ENCODE results near the gene TMEM167B. TPM values are rescaled to one million over a fixed set of nuclear protein-coding genes. Genes with fewer than 3 reads are reported as not detected.
A peak's percentile ranks its signal among the peaks of the same experiment; 100 is the strongest.

TMEM167B gene
- total and polyA plus RNA-seq, 2 donors (not counting 1 experiment from before 2014, with no cell fraction given), result 12.0 to 40.9 TPM

DNA sequence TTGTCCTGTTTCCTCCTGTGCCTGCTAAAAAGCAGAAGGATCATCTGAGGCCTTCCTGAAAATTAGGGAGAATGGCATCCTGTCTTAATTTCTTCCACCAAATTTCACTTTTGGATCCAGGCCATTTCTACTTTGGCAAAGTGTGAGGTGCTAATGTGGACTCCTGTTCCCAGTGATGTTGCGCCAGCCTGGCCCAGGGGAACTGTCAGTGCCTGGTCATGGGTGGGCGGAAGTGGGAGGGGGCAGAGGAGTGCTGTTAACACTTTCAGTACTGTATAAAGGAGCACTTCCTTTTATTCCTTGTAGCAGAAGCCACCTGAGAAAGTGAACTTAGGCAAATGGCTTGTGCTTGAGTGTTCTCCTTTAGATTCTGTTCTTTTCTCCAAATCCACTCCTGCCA is 43.3 kb downstream of the TMEM167B start:
- Histone ChIP-seq H3K9ac (ENCODE audit: low read length) (no peak overlapping the region), H3K4me1 (ENCODE audit: control insufficient read depth in 2 of 2, insufficient read depth in 2 of 2, low read length in 2 of 2) (peaks cover 12% of the 10 kb centered on the region in 2 donors), H3K9me3 (ENCODE audit: control extremely low read depth in 1 of 3, control insufficient read depth in 2 of 3, insufficient read depth in 1 of 3, low read length in 2 of 3) (no peaks in the 10 kb centered on the region), H3K79me2 (ENCODE audit: control insufficient read depth, insufficient read depth, low read length) (no peaks in the 10 kb centered on the region), H3K36me3 (replicated peaks in 1 of 2; ENCODE audit: control extremely low read depth in 1 of 2, control insufficient read depth in 1 of 2, extremely low read depth in 1 of 2, insufficient read depth in 2 of 2, low read length in 1 of 2) (no peaks in the 10 kb centered on the region), H3K27ac (ENCODE audit: low read length in 2 of 2) (no peak overlapping the region), H3K27me3 (replicated peaks in 1 of 4; ENCODE audit: control extremely low read depth in 1 of 4, control insufficient read depth in 3 of 4, insufficient read depth in 4 of 4, low read length in 3 of 4) (no peaks in the 10 kb centered on the region), H3K4me3 (ENCODE audit: control extremely low read depth in 1 of 5, extremely low read depth in 1 of 5, insufficient read depth in 1 of 5, low read depth in 2 of 5, low read length in 4 of 5) (no peak overlapping the region), H4K20me1 (ENCODE audit: control insufficient read depth, insufficient read depth, low read length, poor library complexity, severe bottlenecking) (no peaks in the 10 kb centered on the region), H2AFZ (ENCODE audit: insufficient read depth, low read depth, low read length, poor library complexity, severe bottlenecking) (peak overlapping the region; percentile 72), H3K4me2 (replicated peaks; ENCODE audit: low read depth, low read length, poor library complexity, severe bottlenecking) (peak overlapping the region; percentile 38)
- no peak for TF ChIP-seq EZH2 (IDR thresholded peaks at IDR 0.05; ENCODE audit: borderline replicate concordance, insufficient read depth, low read depth, low read length, poor library complexity, severe bottlenecking)
- TF ChIP-seq, protein P1, sequence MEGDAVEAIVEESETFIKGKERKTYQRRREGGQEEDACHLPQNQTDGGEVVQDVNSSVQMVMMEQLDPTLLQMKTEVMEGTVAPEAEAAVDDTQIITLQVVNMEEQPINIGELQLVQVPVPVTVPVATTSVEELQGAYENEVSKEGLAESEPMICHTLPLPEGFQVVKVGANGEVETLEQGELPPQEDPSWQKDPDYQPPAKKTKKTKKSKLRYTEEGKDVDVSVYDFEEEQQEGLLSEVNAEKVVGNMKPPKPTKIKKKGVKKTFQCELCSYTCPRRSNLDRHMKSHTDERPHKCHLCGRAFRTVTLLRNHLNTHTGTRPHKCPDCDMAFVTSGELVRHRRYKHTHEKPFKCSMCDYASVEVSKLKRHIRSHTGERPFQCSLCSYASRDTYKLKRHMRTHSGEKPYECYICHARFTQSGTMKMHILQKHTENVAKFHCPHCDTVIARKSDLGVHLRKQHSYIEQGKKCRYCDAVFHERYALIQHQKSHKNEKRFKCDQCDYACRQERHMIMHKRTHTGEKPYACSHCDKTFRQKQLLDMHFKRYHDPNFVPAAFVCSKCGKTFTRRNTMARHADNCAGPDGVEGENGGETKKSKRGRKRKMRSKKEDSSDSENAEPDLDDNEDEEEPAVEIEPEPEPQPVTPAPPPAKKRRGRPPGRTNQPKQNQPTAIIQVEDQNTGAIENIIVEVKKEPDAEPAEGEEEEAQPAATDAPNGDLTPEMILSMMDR (IDR thresholded peaks at IDR 0.05), result no peak
- WGBS (ENCODE audit: insufficient coverage), result 0% methylated on average over 1 of the region's 2 CpGs
- POLR2A ChIA-PET, result no interaction called here
- H3K4me3 Mint-ChIP-seq, result peak overlapping the region; percentile 13
- peaks cover 15% of the 10 kb centered on the region for H3K4me1 Mint-ChIP-seq
- peak; percentile 60 for ATAC-seq (ENCODE audit: low read depth)
- no peaks in the 10 kb centered on the region for H3K27me3 Mint-ChIP-seq
- CTCF ChIA-PET, result no interaction called here
- H3K27ac Mint-ChIP-seq, result no peak overlapping the region
- DNase-seq, result peak; percentile 17
- H3K9me3 Mint-ChIP-seq (ENCODE audit: insufficient read depth), result no peaks in the 10 kb centered on the region
- intact Hi-C loops (cut with micrococcal nuclease), result no loop called here

DNA sequence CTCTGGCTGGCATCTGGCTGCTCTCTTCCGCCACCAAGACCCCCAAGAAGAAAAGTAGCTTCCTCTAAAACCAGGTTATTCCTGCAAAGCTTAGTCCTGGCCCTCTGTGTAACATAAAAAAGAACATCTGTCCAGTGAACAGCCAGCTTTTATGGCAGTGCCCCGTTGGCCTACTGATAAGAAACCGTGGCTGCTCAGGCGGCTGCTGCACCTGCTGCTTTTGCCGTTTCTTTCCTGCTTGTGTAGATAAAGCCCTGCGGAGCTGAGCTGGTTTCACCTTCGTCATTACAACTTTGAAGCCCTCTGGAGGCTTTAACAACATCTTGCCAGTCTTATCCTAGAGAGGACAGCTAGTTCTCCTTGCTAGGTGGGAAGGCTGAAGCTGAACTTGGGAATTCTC is 43.9 kb downstream of the TMEM167B start:
- no peaks in the 10 kb centered on the region for H3K36me3 ChIP-seq (replicated peaks in 1 of 2; ENCODE audit: control extremely low read depth in 1 of 2, control insufficient read depth in 1 of 2, extremely low read depth in 1 of 2, insufficient read depth in 2 of 2, low read length in 1 of 2)
- TF ChIP-seq EZH2 (IDR thresholded peaks at IDR 0.05; ENCODE audit: borderline replicate concordance, insufficient read depth, low read depth, low read length, poor library complexity, severe bottlenecking), result no peak
- TF ChIP-seq, protein P1 (IDR thresholded peaks at IDR 0.05), result no peak
- H3K4me1 ChIP-seq (ENCODE audit: control insufficient read depth in 2 of 2, insufficient read depth in 2 of 2, low read length in 2 of 2), result peaks cover 12% of the 10 kb centered on the region in 2 donors
- H3K4me3 Mint-ChIP-seq, result peak overlapping the region; percentile 13
- H3K27me3 Mint-ChIP-seq, result no peaks in the 10 kb centered on the region
- ATAC-seq (ENCODE audit: low read depth) (no peak), DNase-seq (peak; percentile 19)
- peak overlapping the region; percentile 38 for H3K4me2 ChIP-seq (replicated peaks; ENCODE audit: low read depth, low read length, poor library complexity, severe bottlenecking)
- H3K9ac ChIP-seq (ENCODE audit: low read length), result no peak overlapping the region
- POLR2A ChIA-PET, result no interaction called here
- no peaks in the 10 kb centered on the region for H3K9me3 Mint-ChIP-seq (ENCODE audit: insufficient read depth)
- no peaks in the 10 kb centered on the region for H4K20me1 ChIP-seq (ENCODE audit: control insufficient read depth, insufficient read depth, low read length, poor library complexity, severe bottlenecking)
- peak overlapping the region; percentile 34 for H3K27ac Mint-ChIP-seq
- no peaks in the 10 kb centered on the region for H3K79me2 ChIP-seq (ENCODE audit: control insufficient read depth, insufficient read depth, low read length)
- CTCF ChIA-PET, result no interaction called here
- peak overlapping the region; percentile 72 for H2AFZ ChIP-seq (ENCODE audit: insufficient read depth, low read depth, low read length, poor library complexity, severe bottlenecking)
- 37% methylated on average over 4 of the region's 7 CpGs for WGBS (ENCODE audit: insufficient coverage)
- peaks cover 15% of the 10 kb centered on the region for H3K4me1 Mint-ChIP-seq
- intact Hi-C loops (cut with micrococcal nuclease), result no loop called here
- H3K4me3 ChIP-seq (ENCODE audit: control extremely low read depth in 1 of 5, extremely low read depth in 1 of 5, insufficient read depth in 1 of 5, low read depth in 2 of 5, low read length in 4 of 5), result no peak overlapping the region
- H3K27me3 ChIP-seq (replicated peaks in 1 of 4; ENCODE audit: control extremely low read depth in 1 of 4, control insufficient read depth in 3 of 4, insufficient read depth in 4 of 4, low read length in 3 of 4), result no peaks in the 10 kb centered on the region
- H3K27ac ChIP-seq (ENCODE audit: low read length in 2 of 2), result no peak overlapping the region
- no peaks in the 10 kb centered on the region for H3K9me3 ChIP-seq (ENCODE audit: control extremely low read depth in 1 of 3, control insufficient read depth in 2 of 3, insufficient read depth in 1 of 3, low read length in 2 of 3)
